Islet precursor cell (in vitro differentiated cells): ENCODE data around the gene NAGK.

Experiments
- DNase-seq: peaks from one replicate; pipeline ENCODE4 v3.0.0-alpha.2; 2018

Gene NAGK

GRCh38 chr2:71117063-71117462 lies 48.6 kb downstream of the NAGK start:
- no peak for DNase-seq

- DNase-seq = no peak
Observed at GRCh38 chr2:71120195-71120594, 51.7 kb downstream of the NAGK start.

- no peak for DNase-seq
Observed at GRCh38 chr2:71121479-71121878, 53.0 kb downstream of the NAGK start.

- no peak for DNase-seq
Observed at GRCh38 chr2:71122387-71123298, 54.2 kb downstream of the NAGK start.

GRCh38 chr2:71125506-71126294 lies 57.3 kb downstream of the NAGK start:
- DNase-seq = no peak

- DNase-seq = no peak
Observed at GRCh38 chr2:71126957-71127356, 58.5 kb downstream of the NAGK start.
